IMR-90 (cell line): ENCODE data around the gene COLGALT1. TPM values are rescaled to one million over a fixed set of nuclear protein-coding genes. Genes with fewer than 3 reads are reported as not detected.
A peak's percentile ranks its signal among the peaks of the same experiment; 100 is the strongest.

Experiments
- ATAC-seq: fragments of 200-7000 bp; cut with Tn5 transposase; 2 replicates; pipeline ENCODE4 v1.9.1; 2020; ENCODE audit warnings: low read depth, mild to moderate bottlenecking, moderate library complexity
- BruUV-seq: library from RNA; stranded (reverse); fragments of 400-500 nt; replicated peaks from 2 replicates; lab custom pipeline; 2021; lab: Mats Ljungman, UMichigan
- CTCF ChIA-PET: fragments of 300-600 bp; formaldehyde crosslinking; extraction: SDS; loops from one replicate; lab custom pipeline; 2021; ENCODE audit warnings: antibody characterized with exemption; lab: Yijun Ruan, JAX
- POLR2A ChIA-PET: fragments of 300-600 bp; sonication (Branson Sonifier 250); formaldehyde crosslinking; loops from one replicate; lab custom pipeline; 2022; ENCODE audit warnings: antibody characterized with exemption; ENCODE audit not compliant: unreplicated experiment; lab: Charles Lee
- DNase-seq: peaks from one replicate; pipeline ENCODE4 v3.0.0; 2013
- H2AFZ ChIP-seq: replicated peaks from 2 replicates; pipeline ENCODE3; 2013; ENCODE audit warnings: low read length, mild to moderate bottlenecking; ENCODE audit not compliant: poor library complexity
- H2AK5ac ChIP-seq: 2 replicates; pipeline ENCODE4 v1.6.1; 2013; ENCODE audit warnings: low read depth, low read length, inconsistent platforms
- H2AK9ac ChIP-seq: replicated peaks from 2 replicates; pipeline ENCODE3; 2013; ENCODE audit warnings: mild to moderate bottlenecking, low read depth, low read length, moderate library complexity; ENCODE audit not compliant: poor library complexity
- H2BK120ac ChIP-seq: 2 replicates; pipeline ENCODE4 v1.6.1; 2013; ENCODE audit warnings: low read depth, low read length, inconsistent platforms
- H2BK15ac ChIP-seq: 3 replicates; pipeline ENCODE4 v1.6.1; 2013; ENCODE audit warnings: low read depth, low read length, inconsistent platforms
- H2BK20ac ChIP-seq: 2 replicates; pipeline ENCODE4 v1.6.1; 2013; ENCODE audit warnings: low read depth, mild to moderate bottlenecking, inconsistent platforms, low read length, moderate library complexity
- H2BK5ac ChIP-seq: 2 replicates; pipeline ENCODE4 v1.6.1; 2013; ENCODE audit warnings: mild to moderate bottlenecking, low read depth, low read length, inconsistent platforms; ENCODE audit not compliant: poor library complexity, severe bottlenecking
- H3K14ac ChIP-seq: replicated peaks from 2 replicates; pipeline ENCODE4 v1.6.1; 2013; ENCODE audit warnings: low read depth, low read length, inconsistent platforms
- H3K18ac ChIP-seq: 2 replicates; pipeline ENCODE4 v1.6.1; 2013; ENCODE audit warnings: low read depth, low read length, control low read depth
- H3K23ac ChIP-seq: 2 replicates; pipeline ENCODE4 v1.6.1; 2013; ENCODE audit warnings: low read depth, low read length, inconsistent platforms
- H3K27ac ChIP-seq: 2 replicates; pipeline ENCODE4 v1.5.1; 2013; ENCODE audit warnings: mild to moderate bottlenecking, control low read depth, low read length; ENCODE audit not compliant: insufficient read depth
- H3K27me3 ChIP-seq: 2 replicates; pipeline ENCODE4 v1.6.1; 2013; ENCODE audit warnings: low read length; ENCODE audit not compliant: control insufficient read depth, insufficient read depth
- H3K36me3 ChIP-seq: 2 replicates; pipeline ENCODE4 v1.6.1; 2013; ENCODE audit warnings: low read length, mixed read lengths; ENCODE audit not compliant: control insufficient read depth, insufficient read depth
- H3K4ac ChIP-seq: 2 replicates; pipeline ENCODE4 v1.6.1; 2013; ENCODE audit warnings: low read depth, low read length, inconsistent platforms
- H3K4me1 ChIP-seq: 2 replicates; pipeline ENCODE4 v1.6.1; 2013; ENCODE audit warnings: low read length, mixed read lengths; ENCODE audit not compliant: control insufficient read depth, insufficient read depth
- H3K4me2 ChIP-seq: 2 replicates; pipeline ENCODE4 v1.6.1; 2013; ENCODE audit warnings: low read depth, mild to moderate bottlenecking, control low read depth, low read length, moderate library complexity
- H3K4me3 ChIP-seq: 2 replicates; pipeline ENCODE4 v1.5.1; 2013; ENCODE audit warnings: low read depth, mild to moderate bottlenecking, control low read depth, low read length, moderate library complexity; ENCODE audit not compliant: insufficient read depth
- H3K56ac ChIP-seq: 2 replicates; pipeline ENCODE4 v1.6.1; 2013; ENCODE audit warnings: low read length, inconsistent platforms; ENCODE audit not compliant: insufficient read depth; ENCODE audit errors: extremely low read depth
- H3K79me1 ChIP-seq, 2 experiments: 2 replicates each; pipeline ENCODE4 v1.6.1; 2013; ENCODE audit warnings: low read length in 2 of 2, inconsistent platforms in 1 of 2, low read depth in 1 of 2
- H3K9ac ChIP-seq: 2 replicates; pipeline ENCODE4 v1.6.1; 2013; ENCODE audit warnings: low read depth, low read length, control low read depth
- H3K9me1 ChIP-seq: 2 replicates; pipeline ENCODE4 v1.6.1; 2013; ENCODE audit warnings: low read length, inconsistent platforms; ENCODE audit not compliant: insufficient read depth
- H3K9me3 ChIP-seq: 2 replicates; pipeline ENCODE4 v1.6.1; 2013; ENCODE audit warnings: low read length; ENCODE audit not compliant: control insufficient read depth, insufficient read depth
- H4K20me1 ChIP-seq: 2 replicates; pipeline ENCODE4 v1.6.1; 2013; ENCODE audit warnings: low read length, inconsistent platforms; ENCODE audit not compliant: insufficient read depth
- H4K5ac ChIP-seq: 2 replicates; pipeline ENCODE4 v1.6.1; 2013; ENCODE audit warnings: mild to moderate bottlenecking, low read depth, low read length, control low read depth
- H4K8ac ChIP-seq, 2 experiments: 2 replicates each; pipeline ENCODE4 v1.6.1; 2013; ENCODE audit warnings: low read depth in 2 of 2, low read length in 2 of 2, control low read depth in 1 of 2, inconsistent platforms in 1 of 2
- H4K91ac ChIP-seq: 2 replicates; pipeline ENCODE4 v1.6.1; 2013; ENCODE audit warnings: low read depth, low read length, inconsistent platforms; ENCODE audit not compliant: insufficient read depth
- CTCF ChIP-seq: conservative IDR thresholded peaks from 2 replicates; pipeline ENCODE4 v1.5.1; 2012; ENCODE audit warnings: mild to moderate bottlenecking, low read depth, low read length, improper control_type of control experiment
- MAFK ChIP-seq: IDR thresholded peaks from 2 replicates; pipeline ENCODE4 v1.6.1; 2012; ENCODE audit warnings: low read depth, low read length, improper control_type of control experiment
- MAZ ChIP-seq: IDR thresholded peaks from 2 replicates; pipeline ENCODE4 v1.6.1; 2012; ENCODE audit warnings: low read depth, mild to moderate bottlenecking, low read length, improper control_type of control experiment, moderate library complexity, borderline replicate concordance
- MXI1 ChIP-seq: IDR thresholded peaks from 2 replicates; pipeline ENCODE4 v1.6.1; 2012; ENCODE audit warnings: low read depth, mild to moderate bottlenecking, low read length, moderate library complexity, borderline replicate concordance
- RAD21 ChIP-seq: IDR thresholded peaks from 2 replicates; pipeline ENCODE4 v1.6.1; 2012; ENCODE audit warnings: low read length, improper control_type of control experiment
- RCOR1 ChIP-seq: IDR thresholded peaks from 2 replicates; pipeline ENCODE4 v1.6.1; 2012; ENCODE audit warnings: mild to moderate bottlenecking, low read length, improper control_type of control experiment; ENCODE audit not compliant: insufficient replicate concordance
- WGBS, 2 experiments: methylation state at CpG; one replicate each; pipeline versions ENCODE4 v1.1.5 to v1.1.7; 2013; ENCODE audit warnings: missing lambda C conversion rate in 2 of 2; ENCODE audit not compliant: insufficient read length in 1 of 2; ENCODE audit errors: extremely low coverage in 2 of 2; 5-methylcytosine and 5-hydroxymethylcytosine counted together
- dilution Hi-C: fragments of 300-500 bp; cut with HindIII; formaldehyde crosslinking; loops from one replicate; pipeline ENCODE4 v1.14.3; 2018; ENCODE audit warnings: low sequenced_read_pairs; ENCODE audit not compliant: unreplicated experiment
- in situ Hi-C: fragments of 300-500 bp; cut with MboI; formaldehyde crosslinking; loops from 3 replicates; pipeline ENCODE4 v1.14.3; 2019; ENCODE audit warnings: low sequenced_read_pairs, inconsistent platforms, mixed read lengths
- intact Hi-C: fragments of 100-400 bp; cut with micrococcal nuclease; formaldehyde crosslinking; loops from 2 replicates; pipeline ENCODE4 v1.10.0; 2022
- polyA plus RNA-seq, 3 experiments: library from polyadenylated mRNA; depleted of rRNA; stranded (reverse); fragments of >200 nt; gene quantifications; 2 replicates each; pipeline ENCODE4 v1.2.3, GENCODE V29; 2012; ENCODE audit warnings: low replicate concordance in 1 of 3
- total RNA-seq: library from RNA; depleted of rRNA; stranded (reverse); fragments of >200 nt; gene quantifications from 2 replicates; pipeline ENCODE4 v1.2.3, GENCODE V29; 2012
- TF ChIP-seq, protein P1 (sequence below): fragments of 150-350 bp; IDR thresholded peaks from 2 replicates; pipeline ENCODE4 v1.6.1; 2017; ENCODE audit warnings: mild to moderate bottlenecking, antibody characterized with exemption, low read length, low read depth

COLGALT1 gene
- total and polyA plus RNA-seq, 2 of the 4 experiments (the other 2 are of a cell fraction) = 77.1 to 117 TPM

DNA sequence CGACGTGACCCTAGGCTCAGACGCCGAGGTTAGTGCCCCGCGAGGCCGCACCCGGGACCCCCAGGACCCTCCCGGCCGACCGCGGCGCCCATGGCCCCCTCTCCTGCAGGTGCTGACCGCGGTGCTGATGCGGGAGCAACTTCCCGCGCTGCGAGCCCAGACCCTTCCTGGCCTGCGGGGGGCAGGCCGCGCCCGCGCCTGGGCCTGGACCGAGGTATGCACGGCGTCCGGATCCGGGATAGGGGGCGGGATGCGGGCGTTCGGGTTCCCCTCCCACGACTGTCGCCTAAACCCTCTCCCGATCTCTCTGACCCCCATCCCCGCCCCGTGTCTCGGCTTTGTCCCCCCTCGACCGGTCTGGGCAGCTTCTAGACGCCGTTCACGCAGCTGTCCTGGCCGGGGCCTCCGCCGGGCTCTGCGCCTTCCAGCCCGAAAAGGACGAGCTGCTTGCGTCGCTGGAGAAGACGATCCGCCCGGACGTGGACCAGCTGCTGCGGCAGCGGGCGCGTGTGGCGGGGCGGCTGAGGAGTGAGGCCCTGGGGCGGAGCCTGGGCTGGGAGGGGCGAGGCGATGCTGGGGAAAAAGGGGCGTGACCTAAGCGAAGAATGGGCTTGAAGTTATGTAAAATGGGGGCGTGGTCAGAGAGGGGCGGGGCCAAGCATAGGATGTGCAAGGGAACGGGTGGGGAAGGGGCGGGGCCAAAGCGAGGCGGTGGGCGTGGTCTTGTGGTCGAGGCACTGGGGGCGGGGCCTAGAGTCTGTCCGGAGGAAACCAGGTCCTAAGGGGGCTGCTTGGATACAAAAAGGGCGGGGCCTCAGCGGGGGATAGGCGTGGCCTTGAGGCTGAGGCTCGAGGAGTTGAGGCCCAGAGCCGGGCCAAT, 16.0 kb upstream of the COLGALT1 start:
- peak; percentile 92 for DNase-seq
- H3K4me3 ChIP-seq = peak overlapping the region; percentile 44
- BruUV-seq = no TSS peak
- H3K27me3 ChIP-seq = peaks cover 2% of the 10 kb centered on the region; the same call in 1 of the 2 replicates
- no peak overlapping the region for H4K5ac ChIP-seq
- H2BK5ac ChIP-seq = no peak overlapping the region
- peaks cover 5% of the 10 kb centered on the region; the same call in 1 of the 2 replicates for H3K4me1 ChIP-seq
- TF ChIP-seq MAFK (no peak), RCOR1 (no peak), MXI1 (peak; percentile 59; the same call in 1 of the 2 replicates), CTCF (peak; percentile 49), MAZ (peak; percentile 83), RAD21 (peak; percentile 56)
- TF ChIP-seq, protein P1, sequence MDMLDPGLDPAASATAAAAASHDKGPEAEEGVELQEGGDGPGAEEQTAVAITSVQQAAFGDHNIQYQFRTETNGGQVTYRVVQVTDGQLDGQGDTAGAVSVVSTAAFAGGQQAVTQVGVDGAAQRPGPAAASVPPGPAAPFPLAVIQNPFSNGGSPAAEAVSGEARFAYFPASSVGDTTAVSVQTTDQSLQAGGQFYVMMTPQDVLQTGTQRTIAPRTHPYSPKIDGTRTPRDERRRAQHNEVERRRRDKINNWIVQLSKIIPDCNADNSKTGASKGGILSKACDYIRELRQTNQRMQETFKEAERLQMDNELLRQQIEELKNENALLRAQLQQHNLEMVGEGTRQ = 0 out of 2 replicates have a peak, but pooled peaks have one; percentile 11
- H4K91ac ChIP-seq = no peak overlapping the region
- WGBS, 2 experiments = 1% methylated on average over 53 of the region's 82 CpGs; no CpG with 5 or more reads in 1 of the 2 experiments
- dilution Hi-C loops = no loop called here
- H4K8ac ChIP-seq = no peak overlapping the region
- in situ Hi-C loops = no loop called here
- intact Hi-C loops = no loop called here
- no peak overlapping the region for H3K4ac ChIP-seq
- peak overlapping the region; percentile 64 for H3K4me2 ChIP-seq
- peak overlapping the region; percentile 43 for H3K9ac ChIP-seq
- no peak overlapping the region for H3K14ac ChIP-seq
- H2BK120ac ChIP-seq = no peak overlapping the region
- H3K18ac ChIP-seq = no peak overlapping the region
- peak overlapping the region; percentile 38; the same call in 1 of the 2 replicates for H3K27ac ChIP-seq
- peak overlapping the region; percentile 90 for H2AFZ ChIP-seq
- no peak overlapping the region for H2AK5ac ChIP-seq
- ATAC-seq = peak; percentile 97
- no peak overlapping the region for H3K23ac ChIP-seq
- H4K20me1 ChIP-seq = no peaks in the 10 kb centered on the region; the same call in 1 of the 2 replicates
- H3K36me3 ChIP-seq = no peaks in the 10 kb centered on the region
- ChIA-PET CTCF (interaction anchor here (0.6 to 1.3 kb wide), 4 partner anchors 13 to 1324 kb away, joined by 3 to 6 read pairs (median 4); no protein-coding TSS in a partner anchor), POLR2A (no interaction called here)
- 0 out of 2 replicates have a peak, but pooled peaks cover 3% of the 10 kb centered on the region for H3K9me1 ChIP-seq
- H3K56ac ChIP-seq = no peak overlapping the region
- peaks cover 5% of the 10 kb centered on the region; the same call in 1 of the 2 replicates for H3K9me3 ChIP-seq
- H2BK15ac ChIP-seq = no peak overlapping the region
- no peaks in the 10 kb centered on the region for H3K79me1 ChIP-seq
- H2AK9ac ChIP-seq = no peak overlapping the region
- no peak overlapping the region for H2BK20ac ChIP-seq
